GM21390 (cell line): ENCODE data around the gene TCHP.
"Not testable (repeated sequence)": the region's sequence is repeated elsewhere in the genome, so short reads cannot be mapped to it uniquely, and the experiment has no call there.

Source experiments
- ATAC-seq: cut with Tn5 transposase; IDR thresholded peaks from one replicate; pipeline ENCODE4 v1.9.1; 2021; ENCODE audit not compliant: unreplicated experiment

The TCHP gene, protein sequence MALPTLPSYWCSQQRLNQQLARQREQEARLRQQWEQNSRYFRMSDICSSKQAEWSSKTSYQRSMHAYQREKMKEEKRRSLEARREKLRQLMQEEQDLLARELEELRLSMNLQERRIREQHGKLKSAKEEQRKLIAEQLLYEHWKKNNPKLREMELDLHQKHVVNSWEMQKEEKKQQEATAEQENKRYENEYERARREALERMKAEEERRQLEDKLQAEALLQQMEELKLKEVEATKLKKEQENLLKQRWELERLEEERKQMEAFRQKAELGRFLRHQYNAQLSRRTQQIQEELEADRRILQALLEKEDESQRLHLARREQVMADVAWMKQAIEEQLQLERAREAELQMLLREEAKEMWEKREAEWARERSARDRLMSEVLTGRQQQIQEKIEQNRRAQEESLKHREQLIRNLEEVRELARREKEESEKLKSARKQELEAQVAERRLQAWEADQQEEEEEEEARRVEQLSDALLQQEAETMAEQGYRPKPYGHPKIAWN

GRCh38 chr12:109899783-109900751 lies at the start of gene TCHP:
TSS of gene TCHP (plus strand) at chr12:109900274. CDS start at chr12:109903027, 2,753 bp downstream.
- peak; percentile 73 for ATAC-seq

GRCh38 chr12:109850518-109850917 lies 49.6 kb upstream of the TCHP start:
- not testable (repeated sequence) for ATAC-seq

GRCh38 chr12:109855377-109855776 lies 44.7 kb upstream of the TCHP start:
- ATAC-seq: no peak

GRCh38 chr12:109857715-109858114 lies 42.4 kb upstream of the TCHP start:
- ATAC-seq: no peak

GRCh38 chr12:109858764-109859163 lies 41.3 kb upstream of the TCHP start:
- no peak for ATAC-seq

GRCh38 chr12:109860977-109861376 lies 39.1 kb upstream of the TCHP start:
- ATAC-seq: no peak

- ATAC-seq: no peak
Observed at GRCh38 chr12:109861689-109862314, 38.3 kb upstream of the TCHP start.

DNA sequence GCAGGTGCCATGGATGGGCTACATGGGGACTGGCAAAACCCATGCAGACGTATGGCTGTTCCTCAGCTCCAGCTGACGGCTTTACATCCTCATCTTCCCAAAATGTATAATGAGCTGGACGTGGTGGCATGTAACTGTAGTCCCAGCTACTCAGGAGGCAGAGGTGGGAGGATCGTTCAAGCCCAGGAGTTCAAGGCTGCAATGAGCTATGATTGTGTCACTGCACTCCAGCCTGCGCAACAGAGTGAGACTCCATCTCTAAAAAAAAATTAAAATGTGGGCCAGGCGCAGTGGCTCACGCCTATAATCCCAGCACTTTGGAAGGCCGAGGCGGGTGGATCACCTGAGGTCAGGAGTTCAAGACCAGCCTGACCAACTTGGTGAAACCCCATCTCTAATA lies 37.6 kb upstream of the TCHP start:
- ATAC-seq: not testable (repeated sequence)

- no peak for ATAC-seq
Observed at GRCh38 chr12:109863847-109864712, 36.0 kb upstream of the TCHP start.

DNA sequence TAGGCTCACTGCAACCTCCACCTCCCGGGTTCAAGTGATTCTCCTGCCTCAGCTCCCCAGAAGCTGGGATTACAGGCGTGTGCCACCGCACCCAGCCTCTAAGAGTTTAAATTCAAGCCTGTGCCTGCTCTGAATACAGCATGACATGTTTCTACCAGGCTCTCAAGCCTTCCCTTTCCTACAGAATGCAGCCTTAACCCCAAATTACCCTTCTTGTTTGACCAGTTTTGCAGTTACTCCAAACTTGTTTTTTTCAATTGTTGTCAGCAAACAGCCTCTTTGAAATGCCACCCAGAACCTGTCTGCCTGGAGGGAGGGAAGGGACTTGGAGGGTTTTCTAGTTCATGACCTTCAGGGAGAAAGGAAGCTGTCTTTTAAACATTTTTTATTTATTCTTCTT lies 35.2 kb upstream of the TCHP start:
- ATAC-seq: no peak

GRCh38 chr12:109868182-109869051 lies 31.7 kb upstream of the TCHP start:
- ATAC-seq: no peak

GRCh38 chr12:109870648-109871047 lies 29.4 kb upstream of the TCHP start:
- no peak for ATAC-seq

GRCh38 chr12:109871668-109872314 lies 28.3 kb upstream of the TCHP start:
- ATAC-seq: no peak

GRCh38 chr12:109873653-109874052 lies 26.4 kb upstream of the TCHP start:
- no peak for ATAC-seq

GRCh38 chr12:109875572-109876131 lies 24.4 kb upstream of the TCHP start:
- ATAC-seq: no peak

DNA sequence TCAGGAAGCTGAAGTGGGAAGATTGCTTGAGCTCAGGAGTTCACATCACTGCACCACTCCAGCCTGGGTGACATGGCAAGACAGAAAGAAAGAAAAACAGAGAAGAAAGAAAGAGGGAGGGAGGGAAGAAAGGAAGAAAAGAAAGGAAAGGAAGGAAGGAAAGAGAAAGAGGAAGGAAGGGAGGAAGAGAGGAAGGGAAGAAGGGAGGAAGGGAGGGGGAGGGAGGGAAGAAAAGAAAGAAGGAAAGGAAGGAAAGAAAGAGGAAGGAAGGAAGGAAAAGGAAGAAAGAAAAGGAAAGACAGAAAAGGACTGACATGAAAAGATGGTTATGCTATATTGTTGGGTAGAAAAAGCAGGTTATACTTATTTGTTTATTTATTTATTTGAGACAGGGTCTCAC lies 23.7 kb upstream of the TCHP start:
- ATAC-seq: no peak

DNA sequence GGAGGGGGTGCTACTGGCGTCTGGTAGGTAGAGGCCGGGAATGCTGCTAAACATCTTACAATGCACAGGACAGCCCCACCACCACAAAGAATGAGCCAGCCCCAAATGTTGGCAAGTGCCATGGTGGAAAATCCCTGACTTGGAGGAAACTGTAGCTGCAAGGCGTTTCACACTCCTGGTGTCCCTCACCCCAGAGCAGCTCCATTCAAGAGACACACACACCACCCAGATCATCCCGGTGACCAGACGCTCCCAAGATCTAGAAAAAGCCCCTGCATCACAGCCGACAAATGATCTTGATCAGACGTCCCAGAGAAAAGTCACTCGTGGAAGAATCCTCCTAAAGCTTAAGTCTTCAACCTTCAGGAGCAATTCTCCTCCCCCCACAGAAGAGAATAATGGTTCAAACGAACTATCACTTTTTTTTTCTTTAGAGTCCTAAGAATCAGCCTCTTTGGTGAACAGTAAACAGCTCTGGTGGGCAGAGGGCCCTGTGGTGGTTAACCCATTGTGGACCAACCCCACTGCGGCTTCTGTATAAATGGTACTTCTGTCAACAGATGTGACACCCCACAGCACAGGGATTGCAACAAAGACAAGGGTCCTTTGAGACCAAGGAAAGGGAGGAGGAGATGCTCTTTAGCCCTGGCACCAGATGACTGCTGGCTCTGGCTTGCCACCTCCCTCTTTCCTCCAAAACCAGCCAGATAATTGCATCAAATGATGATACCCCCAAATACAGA lies 22.4 kb upstream of the TCHP start:
- no peak for ATAC-seq

GRCh38 chr12:109878247-109878625 lies 21.8 kb upstream of the TCHP start:
- ATAC-seq: no peak
